OCI-LY1 (cell line): ENCODE data around the gene RASGRF1.

Source experiments
- H2AFZ ChIP-seq: fragments of 200-600 bp; sonication (generic), shearing (Covaris generic); 2 replicates; pipeline ENCODE4 v1.6.0; 2014; ENCODE audit warnings: antibody characterized with exemption, mild to moderate bottlenecking, low read length
- H3F3A ChIP-seq: fragments of 200-600 bp; sonication (generic), shearing (Covaris generic); 2 replicates; pipeline ENCODE4 v1.6.0; 2014; ENCODE audit warnings: mild to moderate bottlenecking, antibody characterized with exemption, low read length, moderate library complexity; ENCODE audit not compliant: insufficient read depth
- H3K27ac ChIP-seq: fragments of 200-600 bp; sonication (generic); 2 replicates; pipeline ENCODE4 v1.5.1; 2014; ENCODE audit warnings: low read length, mixed run types, mild to moderate bottlenecking, low read depth; ENCODE audit not compliant: poor library complexity, severe bottlenecking
- H3K27me3 ChIP-seq: fragments of 200-600 bp; sonication (generic); 2 replicates; pipeline ENCODE4 v1.6.0; 2014; ENCODE audit warnings: antibody characterized with exemption, mild to moderate bottlenecking, low read length, moderate library complexity; ENCODE audit not compliant: insufficient read depth
- H3K36me3 ChIP-seq: fragments of 200-600 bp; sonication (generic); 2 replicates; pipeline ENCODE4 v1.6.1; 2014; ENCODE audit warnings: mild to moderate bottlenecking, antibody characterized with exemption, low read length, moderate library complexity, mixed read lengths; ENCODE audit not compliant: insufficient read depth
- H3K4me1 ChIP-seq: fragments of 200-600 bp; sonication (generic); 2 replicates; pipeline ENCODE4 v1.5.1; 2014; ENCODE audit warnings: mild to moderate bottlenecking, low read length, moderate library complexity; ENCODE audit not compliant: insufficient read depth, severe bottlenecking
- H3K4me2 ChIP-seq: fragments of 200-600 bp; sonication (generic), shearing (Covaris generic); 2 replicates; pipeline ENCODE4 v1.6.1; 2014; ENCODE audit warnings: low read length
- H3K4me3 ChIP-seq: fragments of 200-600 bp; sonication (generic); 2 replicates; pipeline ENCODE4 v1.5.1; 2014; ENCODE audit warnings: low read length, low read depth, mild to moderate bottlenecking, mixed read lengths; ENCODE audit not compliant: poor library complexity, severe bottlenecking
- H3K79me2 ChIP-seq: fragments of 200-600 bp; shearing (Covaris generic); 2 replicates; pipeline ENCODE4 v1.6.1; 2016; ENCODE audit warnings: mixed run types, low read length, mixed read lengths; ENCODE audit not compliant: insufficient read depth
- H3K9ac ChIP-seq: fragments of 200-600 bp; sonication (generic), shearing (Covaris generic); 2 replicates; pipeline ENCODE4 v1.6.1; 2014; ENCODE audit warnings: mild to moderate bottlenecking, low read length, mixed read lengths
- H3K9me2 ChIP-seq: fragments of 200-600 bp; sonication (generic), shearing (Covaris generic); 2 replicates; pipeline ENCODE4 v1.6.1; 2014; ENCODE audit warnings: low read depth, mild to moderate bottlenecking, low read length, mixed read lengths
- H3K9me3 ChIP-seq: fragments of 200-600 bp; shearing (Covaris generic); 2 replicates; pipeline ENCODE4 v1.6.1; 2014; ENCODE audit warnings: low read length, mixed read lengths
- H4K20me1 ChIP-seq: fragments of 200-600 bp; sonication (generic), shearing (Covaris generic); 2 replicates; pipeline ENCODE4 v1.6.0; 2016; ENCODE audit warnings: mild to moderate bottlenecking, low read length; ENCODE audit not compliant: insufficient read depth
- EZH2 ChIP-seq: fragments of 200-600 bp; sonication (generic), shearing (Covaris generic); IDR thresholded peaks from 2 replicates; pipeline ENCODE4 v1.8.0; 2017; ENCODE audit warnings: borderline replicate concordance, mixed run types, mild to moderate bottlenecking, antibody characterized with exemption, low read length, moderate library complexity, mixed read lengths
- TF ChIP-seq, protein P1 (sequence below): fragments of 200-600 bp; sonication (generic), shearing (Covaris generic); IDR thresholded peaks from 2 replicates; pipeline ENCODE4 v1.5.1; 2017; ENCODE audit warnings: mild to moderate bottlenecking, antibody characterized with exemption, low read length, moderate library complexity, mixed read lengths

Gene RASGRF1

DNA sequence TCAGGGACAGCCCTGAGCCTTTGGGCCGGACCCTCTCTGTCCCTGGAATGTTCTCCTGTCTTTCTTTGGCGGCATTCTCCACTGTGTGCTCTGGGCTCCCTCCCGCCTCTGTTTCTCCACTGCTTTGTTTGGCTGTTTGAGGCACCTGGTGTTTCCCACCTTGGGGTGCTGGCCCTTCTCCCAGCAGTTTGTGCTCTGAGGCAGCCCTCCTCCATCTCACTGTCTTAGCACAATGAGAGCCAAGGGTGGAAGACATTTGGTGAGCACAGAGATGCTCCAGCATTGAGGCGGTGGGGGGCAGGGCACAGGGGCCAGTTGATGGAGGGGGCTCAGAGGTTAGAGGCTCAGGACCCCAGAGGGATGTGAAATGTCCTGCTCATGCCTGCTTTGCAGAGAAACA, 54.3 kb downstream of the RASGRF1 start:
- TF ChIP-seq EZH2, result no peak
- TF ChIP-seq, protein P1, sequence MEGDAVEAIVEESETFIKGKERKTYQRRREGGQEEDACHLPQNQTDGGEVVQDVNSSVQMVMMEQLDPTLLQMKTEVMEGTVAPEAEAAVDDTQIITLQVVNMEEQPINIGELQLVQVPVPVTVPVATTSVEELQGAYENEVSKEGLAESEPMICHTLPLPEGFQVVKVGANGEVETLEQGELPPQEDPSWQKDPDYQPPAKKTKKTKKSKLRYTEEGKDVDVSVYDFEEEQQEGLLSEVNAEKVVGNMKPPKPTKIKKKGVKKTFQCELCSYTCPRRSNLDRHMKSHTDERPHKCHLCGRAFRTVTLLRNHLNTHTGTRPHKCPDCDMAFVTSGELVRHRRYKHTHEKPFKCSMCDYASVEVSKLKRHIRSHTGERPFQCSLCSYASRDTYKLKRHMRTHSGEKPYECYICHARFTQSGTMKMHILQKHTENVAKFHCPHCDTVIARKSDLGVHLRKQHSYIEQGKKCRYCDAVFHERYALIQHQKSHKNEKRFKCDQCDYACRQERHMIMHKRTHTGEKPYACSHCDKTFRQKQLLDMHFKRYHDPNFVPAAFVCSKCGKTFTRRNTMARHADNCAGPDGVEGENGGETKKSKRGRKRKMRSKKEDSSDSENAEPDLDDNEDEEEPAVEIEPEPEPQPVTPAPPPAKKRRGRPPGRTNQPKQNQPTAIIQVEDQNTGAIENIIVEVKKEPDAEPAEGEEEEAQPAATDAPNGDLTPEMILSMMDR, result no peak
- Histone ChIP-seq H3K9ac (no peak overlapping the region), H2AFZ (no peak overlapping the region), H3K4me3 (no peak overlapping the region), H3K36me3 (no peaks in the 10 kb centered on the region), H3K9me3 (no peaks in the 10 kb centered on the region), H3K9me2 (no peaks in the 10 kb centered on the region), H4K20me1 (no peaks in the 10 kb centered on the region), H3K4me1 (no peaks in the 10 kb centered on the region), H3K27ac (no peak overlapping the region), H3K79me2 (no peaks in the 10 kb centered on the region), H3F3A (no peaks in the 10 kb centered on the region), H3K4me2 (no peak overlapping the region), H3K27me3 (no peaks in the 10 kb centered on the region)

DNA sequence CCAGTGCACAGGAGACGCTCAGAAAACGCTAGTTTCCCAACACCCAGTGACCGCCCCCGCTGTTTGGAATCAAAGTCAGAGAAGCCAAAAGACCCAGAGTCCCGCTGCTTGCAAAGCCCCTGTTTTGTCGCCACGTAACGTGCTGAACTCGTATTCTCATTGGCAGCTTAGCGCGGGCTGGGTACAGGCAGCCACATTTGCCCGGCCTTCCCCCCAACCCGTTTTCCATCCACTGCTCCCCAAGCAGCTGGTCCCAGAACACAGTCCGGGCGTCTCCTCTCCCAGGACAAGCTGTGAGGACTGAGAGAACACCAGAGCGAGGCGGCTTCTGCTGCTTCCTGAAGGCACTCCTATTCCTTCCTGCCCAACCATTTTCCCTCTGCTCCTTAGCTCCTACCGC, 54.8 kb downstream of the RASGRF1 start:
- H3K4me3 ChIP-seq, result no peak overlapping the region
- H3K4me1 ChIP-seq, result no peaks in the 10 kb centered on the region
- H3K9me2 ChIP-seq, result no peaks in the 10 kb centered on the region
- no peaks in the 10 kb centered on the region for H4K20me1 ChIP-seq
- no peak for TF ChIP-seq EZH2
- TF ChIP-seq, protein P1, result no peak
- no peak overlapping the region for H3K27ac ChIP-seq
- no peaks in the 10 kb centered on the region for H3K79me2 ChIP-seq
- H2AFZ ChIP-seq, result no peak overlapping the region
- no peak overlapping the region for H3K4me2 ChIP-seq
- no peak overlapping the region for H3K9ac ChIP-seq
- H3K36me3 ChIP-seq, result no peaks in the 10 kb centered on the region
- H3K27me3 ChIP-seq, result no peaks in the 10 kb centered on the region
- H3F3A ChIP-seq, result no peaks in the 10 kb centered on the region
- no peaks in the 10 kb centered on the region for H3K9me3 ChIP-seq

DNA sequence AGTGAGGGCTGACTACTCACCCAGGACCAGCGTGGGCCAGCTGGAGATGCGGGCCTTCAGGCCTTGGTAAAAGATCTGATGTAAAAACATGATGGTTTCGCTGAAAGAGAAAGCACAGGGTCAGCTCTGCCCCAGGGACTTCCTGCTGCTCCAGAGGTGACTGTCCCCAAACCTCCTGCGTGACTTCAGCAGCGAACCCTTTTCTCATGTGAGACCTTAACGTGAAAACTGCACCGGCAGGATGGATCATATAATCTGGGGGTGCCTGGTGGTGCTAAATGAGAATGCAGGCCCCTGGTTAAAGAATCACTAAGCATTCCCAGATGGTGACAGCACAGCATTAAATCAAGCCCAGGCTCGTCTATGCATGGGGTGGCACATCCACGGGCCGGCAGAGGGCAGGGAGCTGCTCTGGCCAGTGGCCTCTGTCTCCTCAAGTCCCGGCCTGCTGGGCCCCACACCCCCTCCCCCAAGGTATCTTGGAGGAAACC, 55.4 kb downstream of the RASGRF1 start:
- Histone ChIP-seq H3K9me3 (no peaks in the 10 kb centered on the region), H3K4me2 (no peak overlapping the region), H3F3A (no peaks in the 10 kb centered on the region), H3K27me3 (0 out of 2 replicates have a peak, but pooled peaks cover 5% of the 10 kb centered on the region), H3K79me2 (no peaks in the 10 kb centered on the region), H4K20me1 (no peaks in the 10 kb centered on the region), H2AFZ (no peak overlapping the region), H3K4me1 (no peaks in the 10 kb centered on the region), H3K9ac (no peak overlapping the region), H3K4me3 (no peak overlapping the region), H3K27ac (no peak overlapping the region), H3K9me2 (no peaks in the 10 kb centered on the region), H3K36me3 (no peaks in the 10 kb centered on the region)
- TF ChIP-seq EZH2, result no peak
- TF ChIP-seq, protein P1, result no peak
